NK-92 (cell line): ENCODE results near the gene SLC25A4.
"Not testable (repeated sequence)": the region's sequence is repeated elsewhere in the genome, so short reads cannot be mapped to it uniquely, and the experiment has no call there.

ENCODE experiments used
- DNase-seq: peaks from one replicate; lab custom pipeline; 2025; ENCODE audit not compliant: unreplicated experiment; lab: John Stamatoyannopoulos, UW

SLC25A4 gene

GRCh38 chr4:185171373-185172071 is 28.5 kb downstream of the SLC25A4 start:
- DNase-seq = no peak

DNA sequence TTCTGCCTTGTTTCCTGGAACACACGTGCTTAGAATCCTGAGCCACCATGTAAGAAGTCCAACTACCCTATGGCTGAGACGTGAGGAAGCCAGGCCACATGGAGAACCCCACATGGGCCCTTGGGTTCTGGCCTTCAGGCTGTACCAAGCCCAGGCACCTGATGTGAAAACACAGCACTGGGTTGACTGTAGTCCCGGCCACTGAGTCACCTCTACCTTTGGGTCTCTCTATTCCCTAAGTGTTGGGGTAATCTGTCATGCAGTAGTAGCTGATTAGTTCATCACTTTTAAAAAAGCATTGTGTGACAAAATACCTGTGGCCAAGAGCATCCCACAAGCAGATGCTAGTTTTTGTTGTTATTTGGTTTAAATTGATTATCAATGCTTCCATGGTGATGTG is 36.4 kb downstream of the SLC25A4 start:
- no peak for DNase-seq

GRCh38 chr4:185182239-185182638 is 39.2 kb downstream of the SLC25A4 start:
- DNase-seq = no peak

DNA sequence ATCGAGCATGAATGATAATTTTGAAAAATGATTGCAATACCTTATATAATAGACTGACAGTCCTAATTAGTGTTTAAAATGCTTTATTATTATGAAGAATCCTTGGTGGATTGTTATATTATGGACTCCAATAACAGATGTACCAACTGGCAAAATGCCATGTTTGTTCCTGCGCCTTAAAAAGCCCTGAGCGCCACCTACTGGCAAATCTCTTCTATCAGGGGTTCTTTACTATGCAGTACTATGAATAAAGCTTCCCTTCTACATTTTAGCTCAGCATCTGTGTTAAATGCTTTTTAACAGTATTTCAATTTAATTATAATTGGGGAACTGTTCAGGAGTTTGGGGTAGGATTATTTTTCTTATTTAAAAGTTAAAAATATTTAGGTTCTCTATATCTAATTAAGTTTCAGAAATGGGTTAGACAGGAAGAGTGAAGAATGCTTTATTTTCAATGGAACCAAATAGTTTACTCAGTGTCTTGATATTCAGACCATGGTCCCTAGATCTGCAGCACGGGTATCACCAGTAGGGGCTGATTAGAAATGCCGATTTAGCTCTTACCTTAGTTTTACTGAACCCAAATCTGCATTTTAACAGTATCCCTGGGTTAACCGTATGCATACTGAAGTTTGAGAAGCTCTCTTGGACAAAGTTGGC is 40.7 kb downstream of the SLC25A4 start:
- no peak for DNase-seq

DNA sequence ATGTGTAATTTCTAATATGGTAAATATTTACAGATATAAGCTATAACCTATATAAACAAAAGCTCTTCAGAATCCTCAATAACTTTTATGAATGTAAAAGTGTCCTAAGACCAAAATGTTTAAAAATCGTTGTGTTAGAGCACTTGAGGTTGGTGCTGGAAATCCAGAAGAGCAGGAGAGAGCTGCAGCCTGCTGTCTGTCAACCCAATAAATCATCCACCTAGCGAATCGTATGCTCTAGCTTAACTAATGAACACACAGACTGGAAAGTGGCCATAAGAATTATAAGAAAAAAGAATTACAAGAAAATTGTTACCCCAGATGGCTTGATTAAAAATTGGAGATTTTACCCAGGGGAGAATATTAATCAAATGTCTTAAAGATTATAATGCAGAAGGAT is 43.7 kb downstream of the SLC25A4 start:
- no peak for DNase-seq

- DNase-seq = no peak
Measured at GRCh38 chr4:185189606-185190305, 46.7 kb downstream of the SLC25A4 start.

GRCh38 chr4:185190306-185190856 is 47.3 kb downstream of the SLC25A4 start:
- DNase-seq = no peak

- no peak for DNase-seq
Measured at GRCh38 chr4:185192059-185192458, 49.0 kb downstream of the SLC25A4 start.

DNA sequence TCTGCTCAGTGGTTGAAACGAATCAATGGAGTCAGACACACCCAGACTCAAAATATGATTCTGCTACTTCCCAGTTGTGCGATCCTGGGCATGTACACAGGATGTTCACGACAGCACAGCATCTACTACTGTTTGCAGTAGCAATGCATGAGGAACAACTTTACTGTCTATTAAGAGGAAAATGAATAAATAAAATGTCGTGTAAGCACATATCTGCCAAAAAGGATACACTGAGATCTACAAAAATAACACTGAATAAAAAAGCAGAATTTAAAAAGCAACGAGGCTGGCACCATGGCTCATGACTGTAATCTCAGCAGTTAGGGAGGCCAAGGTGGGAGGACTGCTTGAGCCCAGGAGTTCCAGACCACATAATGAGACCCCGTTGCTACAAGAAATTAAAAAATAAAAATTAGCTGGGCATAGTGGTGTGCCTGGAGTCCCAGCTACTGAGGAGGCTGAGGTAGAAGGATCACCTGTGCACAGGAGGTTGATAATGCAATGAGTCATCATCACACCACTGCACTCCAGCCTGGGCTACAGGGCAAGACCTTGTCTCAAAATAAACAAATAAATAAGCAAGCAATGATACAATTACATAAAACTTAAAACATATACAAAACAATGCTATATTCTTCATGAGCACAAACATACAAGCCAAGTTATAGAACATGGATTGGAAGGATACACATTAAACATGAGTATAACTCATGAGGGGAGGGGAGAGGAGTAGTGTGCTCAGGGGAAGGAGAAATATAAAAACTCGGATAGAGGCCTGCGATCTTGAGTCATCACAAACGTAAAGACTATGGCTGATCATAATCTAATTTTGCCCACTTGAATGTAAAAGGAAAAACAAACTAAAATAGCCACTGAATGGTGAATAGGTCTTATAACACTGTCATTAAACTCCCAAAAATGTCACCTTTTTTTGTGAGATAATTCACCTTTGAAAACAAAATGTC is 52.1 kb downstream of the SLC25A4 start:
- DNase-seq = no peak

DNA sequence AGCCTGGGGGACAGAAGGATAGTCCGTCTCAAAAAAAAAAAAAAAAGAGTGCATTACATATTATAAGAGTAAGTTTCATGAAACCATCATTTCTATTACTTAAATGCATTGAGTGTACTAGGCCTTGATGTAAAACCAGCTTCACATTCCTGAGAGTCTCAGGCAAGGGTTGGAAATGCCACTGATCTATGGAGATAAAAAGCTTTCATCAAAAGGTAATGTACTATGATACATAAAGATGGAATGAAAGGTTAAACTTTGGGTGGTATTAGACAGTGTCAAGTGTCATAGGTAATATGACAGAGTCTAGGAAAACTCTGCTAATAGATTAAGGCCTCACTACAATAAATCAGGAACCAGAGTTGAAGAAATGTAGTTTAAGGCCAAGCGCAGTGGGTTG is 53.4 kb downstream of the SLC25A4 start:
- no peak for DNase-seq

DNA sequence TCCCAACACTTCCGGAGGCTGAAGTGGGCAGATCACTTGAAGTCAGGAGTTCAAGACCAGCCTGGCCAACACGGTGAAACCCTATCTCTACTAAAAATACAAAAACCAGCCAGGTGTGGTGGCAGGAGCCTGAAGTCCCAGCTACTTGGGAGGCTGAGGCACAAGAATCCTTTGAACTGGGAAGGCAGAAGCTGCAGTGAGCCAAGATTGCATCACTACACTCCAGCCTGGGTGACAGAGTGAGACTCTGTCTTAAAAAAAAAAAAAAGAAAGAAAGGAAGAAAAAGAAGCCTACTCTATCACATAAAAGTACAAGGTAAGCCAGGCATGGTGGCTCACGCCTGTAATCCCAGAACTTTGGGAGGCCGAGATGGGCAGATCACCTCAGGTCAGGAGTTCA is 55.1 kb downstream of the SLC25A4 start:
- not testable (repeated sequence) for DNase-seq
